HS-5 (cell line): Measurements from ENCODE around the gene CAPZA1.
"Not testable (repeated sequence)": the region's sequence is repeated elsewhere in the genome, so short reads cannot be mapped to it uniquely, and the experiment has no call there.

Experiments used
- DNase-seq: peaks from one replicate; pipeline ENCODE4 v3.0.0-alpha.2; 2012; ENCODE audit warnings: low read depth

Gene CAPZA1

DNA sequence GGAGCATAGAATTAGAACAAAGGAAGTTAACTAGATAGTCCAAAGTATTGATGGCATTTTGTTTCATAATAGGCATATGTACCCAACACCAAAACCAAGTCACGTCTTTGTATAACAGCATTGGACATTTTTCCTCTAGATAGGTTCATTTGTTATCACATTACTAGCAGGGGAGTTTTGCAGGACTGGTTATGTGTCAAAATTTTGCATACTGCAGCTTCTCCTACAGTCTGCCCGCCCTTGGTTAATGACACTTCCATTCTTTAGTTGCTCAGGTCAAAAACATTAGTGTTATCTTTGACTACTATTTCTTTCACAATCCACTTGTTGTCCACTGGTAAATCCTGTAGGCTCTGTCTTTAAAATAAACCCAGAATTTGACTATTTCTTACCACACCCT, 8.9 kb downstream of the CAPZA1 start:
- DNase-seq, result no peak

DNA sequence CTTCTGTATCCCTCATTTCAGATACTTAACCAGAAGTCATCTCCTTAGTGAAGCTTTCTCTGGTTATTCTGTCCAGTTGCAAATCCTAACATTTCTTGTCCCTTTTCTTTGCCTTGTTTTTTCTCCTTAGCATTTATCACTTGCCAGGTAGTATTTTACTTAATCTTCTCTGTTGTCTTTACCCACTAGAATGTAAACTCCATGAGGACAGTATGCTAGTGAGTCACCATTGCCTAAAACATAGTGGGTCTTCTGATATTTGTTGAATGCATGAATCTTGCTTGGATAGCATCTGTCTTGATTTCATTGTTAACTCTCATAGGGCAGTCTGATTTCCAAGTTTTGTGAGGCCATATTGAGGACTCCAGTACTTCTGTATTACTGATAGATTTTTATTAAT, 9.6 kb downstream of the CAPZA1 start:
- DNase-seq, result no peak

DNA sequence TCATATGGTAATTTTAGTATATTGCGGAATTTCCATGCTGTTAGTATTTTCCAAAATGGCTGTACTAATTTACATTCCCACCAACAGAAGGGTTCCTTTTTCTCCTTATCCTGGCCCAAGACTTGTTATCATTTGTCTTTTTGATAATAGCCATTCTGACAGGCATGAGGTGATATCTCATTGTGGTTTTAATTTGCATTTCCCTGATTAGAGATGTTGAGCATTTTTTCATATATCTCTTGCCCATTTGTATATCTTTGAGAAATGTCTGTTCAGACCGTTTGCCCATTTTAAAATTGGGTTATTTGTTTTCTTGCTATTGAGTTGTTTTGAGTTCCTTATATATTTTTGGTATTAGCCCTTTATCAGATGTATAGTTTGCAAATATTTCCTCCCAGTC, 14.0 kb downstream of the CAPZA1 start:
- DNase-seq, result no peak

DNA sequence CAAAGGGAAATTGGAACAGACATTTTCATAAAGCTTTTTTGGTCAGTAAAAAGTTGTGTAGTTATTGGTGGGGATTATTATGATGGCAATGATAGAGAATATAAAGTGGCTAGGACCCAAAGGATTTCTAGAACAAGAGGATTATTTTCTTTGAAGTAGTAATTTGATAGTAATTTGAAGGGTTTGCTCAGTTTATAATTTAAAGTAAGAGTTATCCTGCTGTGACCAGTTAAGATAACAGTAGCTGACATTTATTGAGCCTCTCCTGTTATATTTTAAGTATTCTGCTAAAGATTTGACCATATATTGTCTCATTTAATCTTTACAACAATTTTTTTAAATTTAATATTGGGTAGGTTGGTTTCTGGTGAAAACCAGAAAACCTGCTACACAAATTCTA, 14.7 kb downstream of the CAPZA1 start:
- DNase-seq, result no peak

DNA sequence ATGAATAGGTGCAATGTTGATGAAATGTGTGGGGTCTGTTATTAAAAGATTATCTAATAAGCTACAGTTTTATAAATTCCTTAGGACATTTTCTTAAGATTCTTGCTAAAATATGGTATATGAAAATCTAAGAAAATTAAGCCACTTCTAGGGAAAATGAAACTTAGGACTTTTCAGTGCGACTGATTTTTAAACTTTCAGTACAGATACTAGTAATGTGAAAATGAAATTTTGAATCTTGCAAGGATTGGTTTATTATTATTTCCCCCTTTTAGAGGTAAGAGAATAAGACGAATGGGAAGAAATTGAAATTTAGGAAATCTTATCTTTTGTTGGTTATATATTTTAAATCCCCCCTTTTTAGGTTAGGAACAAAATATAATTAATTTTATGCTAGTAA, 16.4 kb downstream of the CAPZA1 start:
- no peak for DNase-seq

DNA sequence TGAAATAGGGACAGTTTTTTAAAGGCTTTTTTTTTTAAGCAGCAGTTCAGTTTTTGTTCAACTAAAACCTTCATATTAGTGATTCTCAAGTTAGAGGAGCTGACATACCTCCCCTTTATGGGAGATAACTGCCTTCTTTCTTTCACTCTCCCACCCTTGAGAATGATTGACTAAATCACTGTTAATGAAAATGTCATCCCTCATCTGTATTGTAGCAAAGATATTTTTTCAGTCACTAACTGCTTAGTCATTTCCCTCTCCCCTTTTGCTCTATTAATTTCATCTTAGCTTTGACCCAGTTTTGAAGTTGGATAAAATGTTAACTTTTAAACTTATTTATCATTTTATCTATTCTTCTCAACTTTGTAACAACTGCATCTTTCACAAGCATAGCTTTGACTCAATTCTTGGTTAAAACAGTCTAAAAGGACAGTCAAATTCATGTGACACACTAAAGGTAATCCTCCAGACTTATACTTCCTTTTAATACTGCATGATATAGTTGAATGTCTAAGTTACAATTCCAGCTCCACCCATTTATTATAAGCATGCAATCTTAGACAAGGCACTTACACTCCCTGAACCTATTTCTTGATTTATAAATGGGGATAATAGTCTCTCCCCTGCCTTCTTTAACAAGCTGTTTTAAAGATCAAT, 17.1 kb downstream of the CAPZA1 start:
- DNase-seq, result no peak

DNA sequence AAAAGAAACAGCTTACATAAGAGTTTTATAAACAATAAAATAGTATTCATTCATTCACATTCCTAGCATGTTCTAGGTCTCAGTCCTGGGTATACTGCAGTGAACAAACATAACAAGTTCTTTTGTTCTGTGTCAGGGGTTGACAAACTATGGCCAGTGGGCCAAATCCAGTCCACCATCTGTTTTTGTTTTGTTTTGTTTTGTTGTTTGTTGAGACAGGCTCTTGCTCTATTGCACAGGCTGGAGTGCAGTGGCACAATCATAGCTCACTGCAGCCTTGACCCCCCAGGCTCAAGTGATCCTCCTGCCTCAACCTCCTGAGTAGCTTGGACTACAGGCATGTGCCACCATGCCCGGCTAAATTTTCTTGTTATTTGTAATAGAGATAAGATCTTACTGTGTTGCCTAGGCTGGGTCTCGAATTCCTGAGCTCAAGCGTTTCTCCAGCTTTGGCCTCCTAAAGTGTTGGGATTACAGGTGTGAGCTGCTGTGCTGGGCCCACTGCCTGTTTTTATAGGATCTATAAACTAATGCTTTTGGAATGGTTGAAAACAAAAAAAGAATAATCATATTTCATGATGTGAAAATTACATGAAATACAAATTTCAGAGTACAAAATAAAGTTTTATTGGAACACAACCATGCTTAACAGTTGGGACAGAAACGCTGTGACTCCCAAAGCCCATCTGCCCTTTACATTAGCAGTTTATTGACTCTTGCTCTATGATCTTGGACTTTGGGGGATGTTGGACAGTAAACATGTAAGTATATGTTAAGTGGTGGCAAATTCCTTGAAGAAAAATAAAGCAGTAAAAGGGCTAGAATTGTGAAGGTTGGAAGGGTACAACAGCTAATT, 17.9 kb downstream of the CAPZA1 start:
- DNase-seq, result no peak

DNA sequence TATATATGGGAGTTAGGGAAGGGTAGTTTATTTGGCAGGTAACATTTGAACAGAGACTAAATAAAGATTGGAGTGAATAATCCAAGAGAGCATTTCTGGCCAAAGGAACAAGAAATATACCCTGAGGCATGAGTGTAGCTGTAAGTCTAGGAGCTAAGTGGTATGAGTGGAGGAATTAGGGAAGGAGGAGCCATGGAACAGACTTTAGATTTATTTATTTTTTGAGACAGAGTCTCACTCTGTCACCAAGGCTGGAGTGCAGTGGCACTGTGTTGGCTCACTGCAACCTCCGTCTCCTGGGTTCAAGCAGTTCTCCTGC, 18.4 kb downstream of the CAPZA1 start:
- no peak for DNase-seq

DNA sequence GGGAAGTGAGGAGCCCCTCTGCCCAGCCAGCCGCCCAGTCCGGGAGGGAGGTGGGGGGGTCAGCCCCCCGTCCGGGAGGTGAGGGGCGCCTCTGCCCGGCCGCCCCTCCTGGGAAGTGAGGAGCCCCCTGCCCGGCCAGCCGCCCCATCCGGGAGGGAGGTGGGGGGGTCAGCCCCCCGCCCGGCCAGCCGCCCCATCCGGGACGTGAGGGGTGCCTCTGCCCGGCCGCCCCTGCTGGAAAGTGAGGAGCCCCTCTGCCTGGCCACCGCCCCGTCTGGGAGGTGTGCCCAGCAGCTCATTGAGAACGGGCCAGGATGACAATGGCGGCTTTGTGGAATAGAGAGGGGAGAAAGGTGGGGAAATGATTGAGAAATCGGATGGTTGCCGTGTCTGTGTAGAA, 20.8 kb downstream of the CAPZA1 start:
- DNase-seq, result not testable (repeated sequence)

DNA sequence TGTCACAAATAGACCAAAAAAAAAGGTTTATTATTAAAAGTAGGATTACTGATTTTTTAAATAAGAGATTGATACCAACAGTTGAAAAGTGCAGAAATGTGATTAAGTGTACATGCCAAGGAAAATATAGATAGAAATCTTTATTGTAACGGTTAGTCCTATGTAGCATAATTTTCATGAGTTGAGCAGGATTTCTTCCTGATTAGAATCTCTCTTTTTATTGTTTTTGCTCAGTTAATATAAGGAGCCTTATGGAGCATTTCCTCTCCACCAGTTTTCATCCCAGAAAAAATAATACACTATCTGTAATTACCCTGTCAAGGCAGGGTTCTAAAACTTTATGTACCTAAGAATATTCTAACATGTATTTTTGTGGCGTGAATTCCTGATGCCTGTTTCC, 23.4 kb downstream of the CAPZA1 start:
- DNase-seq, result no peak

DNA sequence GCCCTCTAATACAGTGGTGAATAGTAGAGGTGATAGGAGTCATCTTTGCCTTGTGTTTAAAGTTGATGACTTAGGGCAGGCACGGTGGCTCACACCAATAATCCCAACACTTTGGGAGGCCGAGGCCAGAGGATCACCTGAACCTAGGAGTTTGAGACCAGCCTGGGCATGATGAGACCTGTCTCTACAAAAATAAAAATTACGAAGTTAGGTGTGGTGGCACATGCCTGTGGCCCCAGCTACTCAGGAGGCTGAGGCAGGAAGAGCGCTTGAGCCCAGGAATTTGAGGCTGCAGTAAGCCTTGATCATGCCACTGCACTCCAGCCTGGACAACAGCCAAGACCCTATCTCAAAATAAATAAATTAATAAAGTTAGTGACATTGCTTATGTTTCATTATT, 26.6 kb downstream of the CAPZA1 start:
- no peak for DNase-seq

DNA sequence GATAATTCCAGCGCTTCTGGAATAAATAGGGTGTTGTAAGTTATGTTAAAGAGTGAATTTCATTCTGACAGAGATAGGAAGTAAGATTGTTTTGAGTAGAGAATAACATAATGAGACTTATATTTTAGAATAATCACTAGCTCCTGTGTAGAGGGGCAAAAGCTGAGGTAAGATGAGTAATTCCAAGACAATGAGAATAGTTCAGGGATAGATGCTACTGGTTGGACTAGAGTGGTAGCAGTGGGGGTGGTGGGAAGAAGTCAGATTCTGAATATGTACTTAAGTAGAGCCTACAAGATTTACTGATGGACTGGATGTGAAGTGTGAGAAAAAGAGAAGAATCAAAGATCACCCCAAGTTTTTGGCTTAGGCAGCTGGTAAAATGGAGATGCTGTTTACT, 31.6 kb downstream of the CAPZA1 start:
- DNase-seq, result no peak

DNA sequence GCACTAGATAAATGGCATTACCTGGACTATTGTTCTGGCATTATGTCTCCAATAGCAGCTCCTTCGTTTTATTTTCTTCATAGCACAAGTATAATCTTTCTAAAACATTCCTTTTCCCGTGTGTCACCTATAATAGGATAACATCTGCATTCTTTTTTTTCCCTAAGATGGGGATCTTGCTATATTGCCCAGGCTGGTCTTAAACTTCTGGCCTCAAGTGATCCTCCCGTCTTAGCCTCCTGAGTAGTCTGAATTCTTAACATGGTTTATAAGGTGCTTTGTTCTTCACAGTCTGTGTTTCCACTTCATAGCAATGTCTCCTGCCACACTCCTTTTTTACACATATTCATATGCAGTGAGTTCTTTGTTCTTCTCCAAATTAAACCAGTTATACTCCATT, 46.2 kb downstream of the CAPZA1 start:
- no peak for DNase-seq

DNA sequence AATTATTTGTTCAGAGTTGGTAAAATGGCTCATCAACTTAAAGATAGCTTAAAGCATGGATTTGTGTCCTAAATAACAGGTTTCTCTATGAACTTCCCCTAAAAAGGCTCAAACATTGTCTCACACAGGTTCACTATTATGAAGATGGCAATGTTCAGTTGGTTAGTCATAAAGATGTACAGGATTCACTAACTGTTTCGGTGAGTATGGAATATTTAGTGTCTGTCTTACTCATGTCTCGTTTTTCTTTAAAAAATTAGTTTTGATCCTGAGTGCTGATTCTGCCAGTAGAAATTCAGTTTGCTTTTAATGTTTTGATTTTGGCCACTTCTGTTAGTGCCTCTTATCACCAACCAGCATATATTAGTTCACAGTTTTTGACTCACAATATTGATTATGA, 47.3 kb downstream of the CAPZA1 start:
- no peak for DNase-seq

DNA sequence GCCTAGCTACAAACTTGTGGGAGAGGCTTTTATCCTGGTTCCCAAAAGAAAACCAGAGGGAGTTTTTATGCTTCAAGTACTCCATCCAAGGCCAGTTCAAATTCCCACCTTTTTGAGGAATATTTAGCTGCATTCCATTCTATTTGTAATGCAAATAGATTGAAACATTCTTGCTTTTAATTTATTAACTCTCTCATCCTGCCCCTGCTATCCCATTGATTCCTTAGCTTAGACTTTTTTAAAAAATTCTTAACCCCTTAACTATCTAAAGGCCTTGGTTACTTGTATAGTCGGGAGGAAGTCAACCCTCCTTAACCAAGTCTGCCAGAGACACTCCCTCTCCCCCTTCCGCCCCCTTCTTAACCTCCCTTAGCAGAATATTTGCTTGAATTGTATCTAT, 52.4 kb downstream of the CAPZA1 start:
- DNase-seq, result no peak

DNA sequence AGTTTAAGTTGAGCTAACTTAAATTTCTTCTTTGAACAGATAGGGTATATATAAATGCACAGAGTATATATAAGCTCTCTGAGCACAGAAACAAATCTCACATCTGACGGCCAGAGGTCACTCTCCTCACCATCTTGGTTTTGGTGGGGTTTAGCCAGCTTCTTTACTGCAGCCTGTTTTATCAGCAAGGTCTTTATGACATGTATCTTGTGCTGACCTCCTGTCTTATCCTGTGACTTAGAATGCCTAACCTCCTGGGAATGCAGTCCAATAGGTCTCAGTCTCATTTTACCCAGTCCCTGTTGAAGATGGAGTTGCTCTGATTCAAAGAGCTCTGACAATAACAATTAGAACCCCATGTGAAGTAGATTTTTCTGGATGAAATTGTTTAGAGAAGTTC, 53.2 kb downstream of the CAPZA1 start:
- DNase-seq, result no peak

DNA sequence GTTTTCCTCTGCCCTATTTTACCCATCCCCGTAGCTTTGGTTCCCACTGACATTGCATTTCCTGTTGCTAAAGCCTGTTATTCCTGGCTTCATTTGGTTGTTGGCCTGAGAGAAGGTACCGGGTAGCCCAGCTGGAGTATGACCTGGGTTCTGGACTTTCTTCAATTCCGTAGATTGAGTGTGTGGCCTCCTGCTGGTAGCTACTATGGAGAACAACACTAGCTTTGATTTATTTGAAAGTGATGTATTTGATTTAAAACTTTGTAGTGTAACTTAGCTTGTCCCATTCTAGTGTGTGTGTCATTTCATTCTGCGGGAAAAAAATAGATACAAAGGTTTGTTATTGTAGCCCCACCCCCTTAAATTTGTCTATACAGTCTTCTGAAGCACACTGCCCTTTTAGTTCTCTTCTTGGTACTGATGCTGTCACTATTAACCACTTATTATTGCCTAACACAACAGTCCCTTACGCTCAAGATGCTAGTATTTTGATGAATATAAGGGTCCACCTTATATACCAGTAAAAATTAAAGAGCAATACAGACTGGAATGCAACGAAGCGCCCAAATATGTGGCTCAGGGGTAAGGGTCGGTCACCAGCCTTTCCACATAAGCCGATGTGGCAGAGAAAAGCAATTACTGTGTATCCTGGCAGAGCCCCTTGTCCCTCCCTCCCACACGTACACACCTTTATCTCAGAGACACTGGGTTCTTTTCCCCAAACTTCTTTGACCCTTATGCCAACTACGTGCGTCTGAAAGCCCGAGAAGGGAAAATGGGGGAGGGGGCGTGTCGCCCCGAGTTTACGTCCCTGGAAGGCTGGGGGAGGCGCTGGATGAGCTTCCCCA, 54.2 kb downstream of the CAPZA1 start:
- peak; percentile 28 for DNase-seq

DNA sequence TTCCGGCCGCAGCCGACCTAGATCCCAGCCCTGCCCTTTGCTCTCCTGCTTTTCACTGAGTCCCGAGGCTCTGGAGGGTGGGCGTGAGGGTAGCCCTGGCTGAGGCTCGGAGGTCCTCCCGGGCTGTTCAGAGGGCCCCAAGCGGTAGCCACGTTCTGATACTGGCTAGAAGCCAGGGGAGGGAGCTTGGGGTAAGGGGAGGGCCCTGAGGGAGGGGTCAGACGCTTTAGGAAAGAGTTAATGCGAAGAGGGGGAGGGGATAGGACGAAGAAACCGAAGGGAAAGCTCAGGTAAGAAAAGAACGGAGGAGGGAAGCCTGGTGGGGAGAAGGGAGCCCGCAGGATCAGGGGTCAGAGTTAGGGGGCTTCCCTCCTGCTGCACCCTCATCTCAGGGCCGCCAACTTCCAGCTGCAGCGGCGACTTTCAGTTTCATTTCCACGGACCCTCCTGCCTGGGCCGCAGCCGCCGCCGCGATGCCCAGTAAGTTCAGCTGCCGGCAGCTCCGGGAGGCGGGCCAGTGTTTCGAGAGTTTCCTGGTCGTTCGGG, 54.9 kb downstream of the CAPZA1 start, which contains the start of gene MOV10:
Gene MOV10 (plus strand): TSS at position 220 of the 546 bp plus-strand sequence. CDS start 254 bp downstream, at position 474.
- peak; percentile 65 for DNase-seq

DNA sequence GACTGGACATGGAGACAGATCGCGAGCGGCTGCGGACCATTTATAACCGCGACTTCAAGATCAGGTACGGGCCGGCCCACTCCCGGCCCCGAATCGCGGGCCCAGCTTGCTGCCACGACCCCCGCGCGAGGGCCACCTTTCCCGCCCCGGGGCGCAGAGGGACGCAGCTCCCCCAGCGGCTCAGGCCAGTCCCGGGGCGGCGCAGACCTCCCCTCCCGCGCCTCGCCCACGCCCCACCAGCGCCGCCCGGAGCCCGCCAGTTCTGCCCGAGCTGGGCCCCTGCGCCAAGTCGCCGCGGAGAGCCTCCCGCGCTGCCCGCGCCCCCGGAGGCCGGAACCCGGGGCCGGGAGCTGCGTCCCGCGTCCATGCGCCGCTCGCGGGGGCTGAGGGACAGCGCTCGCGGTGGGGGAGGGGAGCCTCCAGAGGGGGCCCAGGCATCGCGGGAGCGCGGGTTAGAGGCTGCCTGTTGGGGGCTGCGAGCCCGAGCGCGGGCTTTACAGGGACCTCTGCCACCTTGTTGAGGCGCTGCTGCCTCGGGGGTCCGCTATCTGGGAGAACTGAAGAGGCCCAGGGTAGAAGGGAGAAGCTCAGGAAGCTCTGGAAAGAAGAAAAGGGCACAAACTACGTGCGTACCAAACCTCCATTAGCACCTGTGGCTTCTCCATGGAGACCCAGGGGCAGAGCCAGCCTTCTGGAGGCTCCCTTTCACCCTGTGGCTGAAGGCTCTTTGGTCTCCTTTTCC, 55.5 kb downstream of the CAPZA1 start:
- no peak for DNase-seq

DNA sequence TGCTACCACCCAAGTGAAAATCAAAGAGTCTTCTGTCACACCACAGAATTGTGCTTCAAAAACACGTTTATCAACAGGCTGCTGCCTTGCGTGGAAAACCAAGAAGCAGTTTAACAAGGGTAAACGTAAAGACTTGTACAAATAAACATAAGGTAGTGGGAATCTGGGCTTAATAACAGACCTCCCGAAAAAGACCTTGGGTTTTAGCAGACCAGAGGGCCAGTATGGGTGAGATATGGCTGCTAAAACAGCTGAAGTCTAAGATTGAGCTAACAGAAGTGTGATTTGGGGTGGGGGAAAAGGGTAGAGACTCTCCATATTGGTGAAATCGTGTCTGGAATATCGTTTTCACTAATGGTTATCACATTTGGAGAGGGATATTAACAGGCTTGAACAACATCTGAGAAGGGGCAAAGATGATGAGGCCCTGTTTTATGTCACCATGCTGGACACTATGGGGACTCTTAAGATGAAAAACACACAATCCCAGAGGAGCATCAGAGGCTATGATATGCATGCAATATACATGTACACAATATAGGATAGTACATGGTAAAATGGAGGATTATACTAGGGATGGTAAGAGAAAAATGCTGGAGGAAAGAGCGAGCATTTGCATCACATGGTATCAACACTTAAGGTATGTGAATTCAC, 56.2 kb downstream of the CAPZA1 start:
- DNase-seq, result no peak

DNA sequence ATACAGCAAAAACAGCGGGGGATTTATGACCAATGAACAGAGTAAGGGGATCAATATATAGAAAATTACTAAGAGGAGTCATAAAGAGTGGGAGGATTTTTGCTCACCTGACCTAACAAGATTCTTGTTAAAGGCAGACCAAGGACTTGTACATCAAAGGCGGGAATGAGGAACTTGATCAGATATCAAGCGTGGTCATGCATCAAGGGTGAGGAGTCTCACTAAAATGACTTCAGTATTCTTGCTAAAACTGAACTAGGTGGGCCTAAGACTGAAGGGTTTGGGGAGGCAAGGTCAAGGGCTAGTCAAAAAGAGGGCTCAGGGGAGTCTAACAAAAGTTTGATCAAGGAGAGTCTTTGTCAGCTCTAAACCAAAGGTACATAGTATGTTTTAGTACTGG, 56.9 kb downstream of the CAPZA1 start:
- no peak for DNase-seq
